Peyer's patch (tissue), 4 donors: ENCODE results near the gene AGAP1. TPM values are rescaled to one million over a fixed set of nuclear protein-coding genes. Genes with fewer than 3 reads are reported as not detected.

ENCODE experiments used
- DNase-seq, 3 donors: peaks; one replicate each; pipeline ENCODE4 v3.0.0-alpha.2; 2017 to 2019
- H3K27ac ChIP-seq, 4 donors: fragments of 200-600 bp; sonication (generic); one replicate each; pipeline ENCODE4 v1.5.1; 2016 to 2019
- H3K27me3 ChIP-seq, 2 donors: fragments of 200-600 bp; sonication (generic); one replicate each; pipeline ENCODE4 v1.5.1; 2019
- H3K36me3 ChIP-seq, 3 donors: fragments of 200-600 bp; sonication (generic); one replicate each; pipeline ENCODE4 v1.5.1; 2016 to 2019
- H3K4me1 ChIP-seq, 4 donors: fragments of 200-600 bp; sonication (generic); one replicate each; pipeline ENCODE4 v1.5.1; 2016 to 2019
- H3K4me3 ChIP-seq, 4 donors: fragments of 200-600 bp; sonication (generic); 1 replicate in 3 of 4; 2 replicates in 1 of 4; pipeline ENCODE4 v1.5.1; 2016 to 2019; ENCODE audit warnings: mild to moderate bottlenecking in 1 of 4
- H3K9me3 ChIP-seq, 4 donors: fragments of 200-600 bp; sonication (generic); one replicate each; pipeline ENCODE4 v1.5.1; 2016 to 2019; ENCODE audit warnings: mild to moderate bottlenecking in 1 of 4
- POLR2A ChIP-seq, 2 donors: fragments of 450-650 bp; IDR thresholded peaks; one replicate each; pipeline ENCODE4 v1.5.1; 2017; ENCODE audit warnings: antibody characterized with exemption in 2 of 2, mild to moderate bottlenecking in 2 of 2, moderate library complexity in 2 of 2
- total RNA-seq, 4 donors: library from RNA; depleted of rRNA; stranded (reverse); fragments of >200 nt; gene quantifications; one replicate each; pipeline ENCODE4 v1.1.0, GENCODE V29; 2016
- TF ChIP-seq, protein P1 (sequence below), 6 experiments: fragments of 450-650 bp in 4 of 6; fragments of 200-600 bp in 2 of 6; sonication (generic) in 1 of 6; IDR thresholded peaks; one replicate each; pipeline ENCODE4 v1.5.1; 2017 to 2019; ENCODE audit warnings: antibody characterized with exemption in 6 of 6, mild to moderate bottlenecking in 3 of 6, moderate library complexity in 1 of 6

AGAP1 gene
- total RNA-seq, 4 donors from 2014 or later, result 55.7 to 79.1 (median 66.9) TPM

DNA sequence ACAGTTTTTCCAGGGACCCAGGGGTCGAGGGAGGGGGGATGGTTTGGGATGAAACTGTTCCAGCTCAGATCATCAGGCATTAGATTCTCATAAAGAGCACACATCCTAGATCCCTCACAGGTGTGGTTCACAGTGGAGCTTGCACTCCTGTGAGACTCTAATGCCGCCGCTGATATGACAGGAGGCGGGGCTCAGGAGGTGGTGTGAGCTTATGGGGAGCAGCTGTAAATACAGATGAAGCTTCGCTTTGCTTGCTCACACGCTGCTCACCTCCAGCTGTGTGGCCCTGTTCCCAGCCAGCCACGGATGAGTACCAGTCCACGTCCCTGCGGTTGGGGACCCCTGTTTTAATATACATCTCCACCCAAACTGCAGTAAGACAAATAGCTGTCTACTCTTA lies 204.2 kb downstream of the AGAP1 start:
- no peak for TF ChIP-seq POLR2A (IDR thresholded peaks at IDR 0.05)
- TF ChIP-seq, protein P1, sequence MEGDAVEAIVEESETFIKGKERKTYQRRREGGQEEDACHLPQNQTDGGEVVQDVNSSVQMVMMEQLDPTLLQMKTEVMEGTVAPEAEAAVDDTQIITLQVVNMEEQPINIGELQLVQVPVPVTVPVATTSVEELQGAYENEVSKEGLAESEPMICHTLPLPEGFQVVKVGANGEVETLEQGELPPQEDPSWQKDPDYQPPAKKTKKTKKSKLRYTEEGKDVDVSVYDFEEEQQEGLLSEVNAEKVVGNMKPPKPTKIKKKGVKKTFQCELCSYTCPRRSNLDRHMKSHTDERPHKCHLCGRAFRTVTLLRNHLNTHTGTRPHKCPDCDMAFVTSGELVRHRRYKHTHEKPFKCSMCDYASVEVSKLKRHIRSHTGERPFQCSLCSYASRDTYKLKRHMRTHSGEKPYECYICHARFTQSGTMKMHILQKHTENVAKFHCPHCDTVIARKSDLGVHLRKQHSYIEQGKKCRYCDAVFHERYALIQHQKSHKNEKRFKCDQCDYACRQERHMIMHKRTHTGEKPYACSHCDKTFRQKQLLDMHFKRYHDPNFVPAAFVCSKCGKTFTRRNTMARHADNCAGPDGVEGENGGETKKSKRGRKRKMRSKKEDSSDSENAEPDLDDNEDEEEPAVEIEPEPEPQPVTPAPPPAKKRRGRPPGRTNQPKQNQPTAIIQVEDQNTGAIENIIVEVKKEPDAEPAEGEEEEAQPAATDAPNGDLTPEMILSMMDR (IDR thresholded peaks at IDR 0.05), result no peak
- Histone ChIP-seq H3K27ac (no peak overlapping the region), H3K4me3 (no peak overlapping the region), H3K36me3 (no peaks in the 10 kb centered on the region), H3K4me1 (peaks cover 0 to 17% (median 0%) of the 10 kb centered on the region in 4 donors), H3K9me3 (no peaks in the 10 kb centered on the region), H3K27me3 (no peaks in the 10 kb centered on the region)
- peak in 1 of 3 donors; percentile 60 for DNase-seq

- Histone ChIP-seq H3K36me3 (no peaks in the 10 kb centered on the region), H3K4me3 (no peak overlapping the region), H3K27me3 (no peaks in the 10 kb centered on the region), H3K27ac (no peak overlapping the region), H3K4me1 (peaks cover 0 to 21% (median 1%) of the 10 kb centered on the region in 4 donors), H3K9me3 (no peaks in the 10 kb centered on the region)
- TF ChIP-seq POLR2A (IDR thresholded peaks at IDR 0.05), result no peak
- TF ChIP-seq, protein P1 (IDR thresholded peaks at IDR 0.05), result no peak
- no peak for DNase-seq
These were observed 204.6 kb downstream of the AGAP1 start for GRCh38 chr2:235698491-235698890.

GRCh38 chr2:235699576-235699975 lies 205.7 kb downstream of the AGAP1 start:
- Histone ChIP-seq H3K27ac (no peak overlapping the region), H3K36me3 (no peaks in the 10 kb centered on the region), H3K4me1 (peaks cover 0 to 23% (median 1%) of the 10 kb centered on the region in 4 donors), H3K27me3 (no peaks in the 10 kb centered on the region), H3K4me3 (no peak overlapping the region), H3K9me3 (no peaks in the 10 kb centered on the region)
- no peak for DNase-seq
- TF ChIP-seq POLR2A (IDR thresholded peaks at IDR 0.05), result no peak
- TF ChIP-seq, protein P1 (IDR thresholded peaks at IDR 0.05), result no peak

DNA sequence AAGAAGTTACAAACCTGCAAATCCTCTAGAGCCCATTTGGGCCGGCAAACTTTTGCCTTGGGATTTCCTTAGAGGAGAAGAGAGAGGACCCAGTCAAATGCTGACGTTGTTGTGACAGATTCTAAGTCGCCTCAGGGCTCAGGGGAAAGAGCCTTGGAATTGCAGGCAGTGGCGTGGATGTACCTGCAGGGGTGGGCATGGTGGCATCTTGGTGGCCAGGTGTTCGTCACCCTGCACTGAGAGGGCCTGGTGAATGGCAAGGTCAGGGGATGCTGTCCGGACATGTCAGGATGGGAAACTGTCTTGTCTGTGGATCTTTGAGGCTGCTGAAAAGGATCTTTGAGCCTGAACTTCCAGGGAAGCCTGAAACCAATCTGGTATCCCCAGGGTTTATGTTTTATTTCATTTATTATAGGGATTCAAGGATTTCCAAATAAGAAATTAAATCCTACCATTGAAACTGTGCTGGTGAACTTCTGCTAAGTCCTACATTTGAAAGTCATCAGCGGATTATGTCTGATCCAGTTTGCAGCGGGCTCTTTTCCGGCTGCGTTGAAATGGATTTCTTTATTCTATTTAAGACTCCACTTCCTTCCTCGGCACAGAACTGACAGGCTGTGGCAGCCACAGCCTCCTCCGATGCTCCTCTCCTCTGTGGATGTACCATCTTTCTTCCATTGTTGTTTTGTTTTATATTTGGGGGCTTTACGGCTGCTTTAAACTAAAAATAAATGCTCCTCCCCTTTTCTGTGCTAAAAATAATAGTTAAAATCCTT lies 207.6 kb downstream of the AGAP1 start:
- no peak overlapping the region for H3K27ac ChIP-seq
- H3K9me3 ChIP-seq, result no peaks in the 10 kb centered on the region
- no peak for TF ChIP-seq POLR2A (IDR thresholded peaks at IDR 0.05)
- TF ChIP-seq, protein P1 (IDR thresholded peaks at IDR 0.05), result no peak
- H3K4me3 ChIP-seq, result no peak overlapping the region
- H3K27me3 ChIP-seq, result no peaks in the 10 kb centered on the region
- DNase-seq, result no peak
- peaks cover 0 to 29% (median 1%) of the 10 kb centered on the region in 4 donors for H3K4me1 ChIP-seq
- no peaks in the 10 kb centered on the region for H3K36me3 ChIP-seq

- Histone ChIP-seq H3K9me3 (no peaks in the 10 kb centered on the region), H3K27ac (peak overlapping the region in 2 of 4 donors; percentile 55 to 76), H3K27me3 (no peaks in the 10 kb centered on the region), H3K4me3 (no peak overlapping the region), H3K36me3 (no peaks in the 10 kb centered on the region), H3K4me1 (peaks cover 0 to 29% (median 1%) of the 10 kb centered on the region in 4 donors)
- TF ChIP-seq, protein P1 (IDR thresholded peaks at IDR 0.05), result no peak
- no peak for TF ChIP-seq POLR2A (IDR thresholded peaks at IDR 0.05)
- DNase-seq, result peak in 1 of 3 donors; percentile 16
These were observed 208.3 kb downstream of the AGAP1 start for GRCh38 chr2:235702186-235702585.
